Right atrium auricular region (tissue), 2 donors: ENCODE measurements around the gene CRACR2B. TPM values are rescaled to one million over a fixed set of nuclear protein-coding genes. Genes with fewer than 3 reads are reported as not detected.

Experiments
- DNase-seq: peaks from one replicate; pipeline ENCODE4 v3.0.0-alpha.2; 2019; ENCODE audit warnings: low spot score
- H3K27ac ChIP-seq, 2 donors: fragments of 200-600 bp; sonication (generic); 1 replicate in 1 of 2; 2 replicates in 1 of 2; pipeline ENCODE4 v1.5.1; 2016 to 2019
- H3K27me3 ChIP-seq, 2 donors: fragments of 200-600 bp; sonication (generic); one replicate each; pipeline versions ENCODE4 v1.5.1 to v1.6.0; 2017 to 2019
- H3K36me3 ChIP-seq: fragments of 200-600 bp; sonication (generic); one replicate; pipeline ENCODE4 v1.5.1; 2016
- H3K4me1 ChIP-seq, 2 donors: fragments of 200-600 bp; sonication (generic); one replicate each; pipeline versions ENCODE4 v1.5.1 to v1.6.0; 2017 to 2019
- H3K4me3 ChIP-seq, 2 donors: fragments of 200-600 bp; sonication (generic); 1 replicate in 1 of 2; 2 replicates in 1 of 2; pipeline ENCODE4 v1.5.1; 2017 to 2019; ENCODE audit warnings: mild to moderate bottlenecking in 1 of 2, moderate library complexity in 1 of 2
- H3K9me3 ChIP-seq, 2 donors: fragments of 200-600 bp; sonication (generic); one replicate each; pipeline ENCODE4 v1.5.1; 2019
- total RNA-seq, 2 donors: library from RNA; depleted of rRNA; stranded (reverse); fragments of >200 nt; gene quantifications; one replicate each; pipeline ENCODE4 v1.1.0, GENCODE V29; 2016
- TF ChIP-seq, protein P1 (sequence below), 2 donors: fragments of 200-600 bp; sonication (generic); IDR thresholded peaks; one replicate each; pipeline ENCODE4 v1.5.1; 2019; ENCODE audit warnings: antibody characterized with exemption in 2 of 2

Gene CRACR2B
- total RNA-seq, 2 donors from 2014 or later = 15.6 to 29.7 TPM

DNA sequence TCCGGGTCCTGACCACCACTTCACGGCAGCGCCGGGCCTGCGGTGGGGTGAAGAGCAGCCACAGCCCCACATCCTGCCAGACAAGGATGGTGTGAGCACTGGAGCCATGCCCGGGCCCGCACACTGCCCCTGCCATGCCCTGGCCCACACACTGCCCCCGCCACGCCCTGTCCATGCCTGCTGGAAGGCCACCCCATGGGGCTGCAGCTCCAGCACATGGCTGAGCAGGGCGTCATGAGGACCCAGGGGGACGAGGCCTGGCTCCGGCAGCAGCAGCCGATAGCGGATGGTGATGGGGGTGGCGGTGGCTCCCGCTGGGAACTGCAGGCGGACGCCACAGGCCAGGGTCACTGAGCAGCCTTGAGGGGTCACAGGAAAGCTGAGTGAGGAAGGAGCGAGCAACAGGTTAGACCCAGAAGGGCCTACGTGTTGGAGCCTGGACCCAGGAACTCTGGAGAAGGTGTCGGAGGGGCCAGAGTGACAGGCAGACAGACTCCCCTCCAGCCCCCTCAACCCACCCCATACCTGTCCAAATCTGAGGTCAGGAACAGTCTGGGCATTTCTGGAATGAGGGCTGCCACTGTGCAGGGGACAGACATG lies 25.6 kb upstream of the CRACR2B start:
- TF ChIP-seq, protein P1, sequence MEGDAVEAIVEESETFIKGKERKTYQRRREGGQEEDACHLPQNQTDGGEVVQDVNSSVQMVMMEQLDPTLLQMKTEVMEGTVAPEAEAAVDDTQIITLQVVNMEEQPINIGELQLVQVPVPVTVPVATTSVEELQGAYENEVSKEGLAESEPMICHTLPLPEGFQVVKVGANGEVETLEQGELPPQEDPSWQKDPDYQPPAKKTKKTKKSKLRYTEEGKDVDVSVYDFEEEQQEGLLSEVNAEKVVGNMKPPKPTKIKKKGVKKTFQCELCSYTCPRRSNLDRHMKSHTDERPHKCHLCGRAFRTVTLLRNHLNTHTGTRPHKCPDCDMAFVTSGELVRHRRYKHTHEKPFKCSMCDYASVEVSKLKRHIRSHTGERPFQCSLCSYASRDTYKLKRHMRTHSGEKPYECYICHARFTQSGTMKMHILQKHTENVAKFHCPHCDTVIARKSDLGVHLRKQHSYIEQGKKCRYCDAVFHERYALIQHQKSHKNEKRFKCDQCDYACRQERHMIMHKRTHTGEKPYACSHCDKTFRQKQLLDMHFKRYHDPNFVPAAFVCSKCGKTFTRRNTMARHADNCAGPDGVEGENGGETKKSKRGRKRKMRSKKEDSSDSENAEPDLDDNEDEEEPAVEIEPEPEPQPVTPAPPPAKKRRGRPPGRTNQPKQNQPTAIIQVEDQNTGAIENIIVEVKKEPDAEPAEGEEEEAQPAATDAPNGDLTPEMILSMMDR (IDR thresholded peaks at IDR 0.05) = no peak
- peaks cover 0 to 35% of the 10 kb centered on the region in 2 donors for H3K4me1 ChIP-seq
- no peaks in the 10 kb centered on the region for H3K9me3 ChIP-seq
- H3K27ac ChIP-seq = no peak overlapping the region
- H3K36me3 ChIP-seq = no peaks in the 10 kb centered on the region
- no peaks in the 10 kb centered on the region for H3K27me3 ChIP-seq
- H3K4me3 ChIP-seq = no peak overlapping the region
- DNase-seq = no peak

DNA sequence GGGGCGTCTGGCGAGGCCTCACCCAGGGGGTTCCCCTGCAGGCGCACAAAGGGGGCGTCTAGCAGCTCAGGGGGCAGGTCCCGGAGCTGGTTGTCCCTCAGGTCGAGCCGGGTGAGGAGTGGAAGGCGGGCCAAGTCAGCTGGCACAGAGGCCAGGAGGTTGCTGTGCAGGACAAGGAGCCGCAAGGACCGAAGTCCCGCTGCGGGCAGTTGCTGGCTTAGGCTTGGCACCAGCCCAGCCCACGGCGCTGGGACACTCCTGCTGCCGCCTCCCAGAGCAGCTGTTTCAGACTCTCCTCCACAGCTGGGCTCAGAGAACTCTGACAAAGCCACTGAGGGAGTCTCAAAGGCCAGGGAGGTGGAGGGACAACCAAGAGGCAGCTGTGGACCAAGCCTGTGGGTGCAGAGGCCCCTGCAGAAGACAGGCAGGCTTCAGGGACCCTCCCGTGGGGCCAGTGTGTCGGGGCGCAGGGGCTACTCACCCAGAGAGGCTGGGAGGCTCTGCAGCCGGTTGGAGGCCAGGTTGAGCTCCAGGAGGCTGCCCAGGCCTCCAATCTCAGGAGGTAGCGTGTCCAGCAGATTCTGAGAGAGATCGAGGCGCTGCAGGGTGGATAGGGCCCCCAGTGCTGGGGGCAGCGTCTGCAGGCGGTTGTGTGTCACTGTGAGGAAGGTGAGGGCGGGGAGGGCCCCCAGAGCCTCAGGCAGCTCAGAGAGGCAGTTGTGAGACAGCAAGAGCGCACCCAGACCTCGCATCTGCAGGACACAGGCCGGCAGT lies 24.8 kb upstream of the CRACR2B start:
- H3K27ac ChIP-seq = no peak overlapping the region
- no peak for DNase-seq
- H3K9me3 ChIP-seq = no peaks in the 10 kb centered on the region
- no peaks in the 10 kb centered on the region for H3K27me3 ChIP-seq
- no peaks in the 10 kb centered on the region for H3K36me3 ChIP-seq
- TF ChIP-seq, protein P1 (IDR thresholded peaks at IDR 0.05) = no peak
- no peak overlapping the region for H3K4me3 ChIP-seq
- H3K4me1 ChIP-seq = peaks cover 0 to 33% of the 10 kb centered on the region in 2 donors

DNA sequence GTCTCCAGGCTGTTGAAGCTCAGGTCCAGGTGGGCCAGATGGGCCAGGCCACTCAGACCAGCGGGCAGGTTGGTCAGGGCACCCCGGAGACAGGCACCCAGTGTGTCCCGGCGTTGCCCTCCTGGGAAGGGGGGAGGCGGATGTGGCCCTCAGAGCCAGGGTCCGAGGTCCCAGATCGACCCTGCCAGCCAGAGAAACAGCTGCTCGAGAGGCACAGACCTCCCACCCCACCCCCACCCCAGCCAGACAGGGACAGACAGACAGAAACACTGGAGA lies 24.3 kb upstream of the CRACR2B start:
- Histone ChIP-seq H3K4me3 (no peak overlapping the region), H3K4me1 (peaks cover 0 to 36% of the 10 kb centered on the region in 2 donors), H3K27ac (no peak overlapping the region), H3K9me3 (no peaks in the 10 kb centered on the region), H3K36me3 (no peaks in the 10 kb centered on the region), H3K27me3 (no peaks in the 10 kb centered on the region)
- TF ChIP-seq, protein P1 (IDR thresholded peaks at IDR 0.05) = no peak
- no peak for DNase-seq

DNA sequence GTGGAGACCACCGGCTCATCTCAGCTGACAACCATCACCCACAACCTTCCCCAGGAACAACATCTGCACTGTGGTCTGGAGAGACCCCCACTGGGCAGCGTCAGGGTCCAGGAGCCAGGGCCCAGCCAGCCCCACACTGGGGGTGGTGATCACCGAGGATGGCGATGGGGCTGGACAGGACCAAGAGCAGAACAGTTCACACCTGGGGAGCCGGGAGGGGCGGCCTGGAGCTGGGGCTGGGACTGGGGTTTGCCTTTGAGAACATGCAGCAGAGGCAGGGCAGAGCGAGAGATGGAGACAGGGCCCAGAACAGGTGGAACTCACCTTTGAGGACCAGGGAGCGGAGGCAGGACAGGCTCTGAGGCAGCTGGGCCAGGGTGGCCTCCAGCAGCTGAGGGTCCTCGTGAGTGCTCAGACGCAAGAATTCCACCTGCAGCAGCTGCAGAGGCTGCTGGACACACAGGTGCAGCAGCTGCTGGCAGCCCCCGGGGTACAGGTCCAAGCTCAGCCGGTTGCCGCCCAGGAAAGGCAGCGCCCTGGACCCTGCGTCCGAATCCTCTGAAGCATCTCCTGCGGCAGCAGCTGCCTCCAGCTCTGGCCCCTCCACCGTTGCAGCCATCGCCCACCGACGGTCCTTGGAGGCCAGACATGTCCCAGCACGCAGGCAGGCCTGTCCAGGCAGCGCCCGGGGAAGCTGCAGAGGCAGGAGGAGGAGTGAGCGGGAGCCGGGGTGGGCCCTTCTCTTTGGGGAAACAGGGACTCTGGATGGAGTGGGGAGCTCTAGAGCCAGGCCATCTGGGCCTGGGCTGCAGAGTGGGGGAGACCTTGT lies 23.7 kb upstream of the CRACR2B start:
- no peak for DNase-seq
- Histone ChIP-seq H3K4me1 (peaks cover 0 to 37% of the 10 kb centered on the region in 2 donors), H3K27me3 (no peaks in the 10 kb centered on the region), H3K36me3 (no peaks in the 10 kb centered on the region), H3K27ac (no peak overlapping the region), H3K9me3 (no peaks in the 10 kb centered on the region), H3K4me3 (peak overlapping the region in 1 of 2 donors; percentile 64)
- TF ChIP-seq, protein P1 (IDR thresholded peaks at IDR 0.05) = no peak

DNA sequence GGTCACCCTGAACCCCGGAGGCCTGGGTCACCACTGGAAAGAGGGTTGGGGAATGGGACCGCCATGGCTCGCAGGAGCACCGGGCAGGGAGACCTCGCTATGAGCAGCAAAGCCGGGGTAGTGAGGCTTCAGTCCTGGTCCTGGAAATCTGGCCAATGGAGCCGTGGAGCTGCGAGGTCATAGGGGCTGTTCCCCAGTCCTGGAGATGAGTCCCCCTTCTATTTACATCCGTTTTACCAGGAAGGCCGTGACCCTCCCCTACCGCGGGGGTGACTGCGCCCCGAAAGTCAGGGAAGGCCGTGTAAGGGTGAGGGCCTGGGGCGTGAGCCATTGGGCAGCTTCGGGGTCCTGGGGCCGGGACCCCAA lies 23.1 kb upstream of the CRACR2B start:
- H3K4me3 ChIP-seq = peak overlapping the region; percentile 53 to 64
- no peaks in the 10 kb centered on the region for H3K9me3 ChIP-seq
- H3K36me3 ChIP-seq = no peaks in the 10 kb centered on the region
- H3K4me1 ChIP-seq = peaks cover 0 to 34% of the 10 kb centered on the region in 2 donors
- no peaks in the 10 kb centered on the region for H3K27me3 ChIP-seq
- no peak for DNase-seq
- H3K27ac ChIP-seq = peak overlapping the region; percentile 90 to 93
- TF ChIP-seq, protein P1 (IDR thresholded peaks at IDR 0.05) = no peak
